Endothelial cell of umbilical vein (primary cell): ENCODE data around the gene MAP4K2. TPM values are rescaled to one million over a fixed set of nuclear protein-coding genes. Genes with fewer than 3 reads are reported as not detected.
A peak's percentile ranks its signal among the peaks of the same experiment; 100 is the strongest.

Source experiments
- BruUV-seq: library from RNA; stranded (reverse); fragments of 400-500 nt; replicated peaks from 2 replicates; lab custom pipeline; 2021; lab: Mats Ljungman, UMichigan
- CTCF ChIA-PET: fragments of 300-600, 350-600 bp; sonication (Branson Sonifier 250); formaldehyde crosslinking; loops from one replicate; lab custom pipeline; 2021; ENCODE audit warnings: antibody characterized with exemption, inconsistent platforms; lab: Charles Lee
- POLR2A ChIA-PET: fragments of 300-600, 350-600 bp; sonication (Branson Sonifier 250); formaldehyde crosslinking; loops from one replicate; lab custom pipeline; 2021; ENCODE audit warnings: antibody characterized with exemption, inconsistent platforms; lab: Charles Lee
- DNase-seq: peaks from one replicate; pipeline ENCODE4 v3.0.0-alpha.2; 2011; ENCODE audit warnings: low read depth, low spot score
- FAIRE-seq: peaks from 2 replicates; lab custom pipeline; 2011; peaks lifted over from hg19 to GRCh38; lab: Jason Lieb, UNC
- H2AFZ ChIP-seq: 2 replicates; pipeline ENCODE4 v1.6.0; 2012; ENCODE audit warnings: low read depth, low read length, control low read depth, inconsistent platforms
- H3K27ac ChIP-seq: 2 replicates; pipeline ENCODE4 v1.5.1; 2011; ENCODE audit warnings: low read depth, mild to moderate bottlenecking, control low read depth, low read length, moderate library complexity; ENCODE audit not compliant: insufficient read depth
- H3K27me3 ChIP-seq, 2 experiments: 2 replicates each; pipeline versions ENCODE4 v1.6.0 to v1.6.1; 2011; ENCODE audit warnings: low read length in 2 of 2, mixed read lengths in 1 of 2; ENCODE audit not compliant: control insufficient read depth in 2 of 2, insufficient read depth in 2 of 2
- H3K36me3 ChIP-seq, 2 experiments: 2 replicates in 1 of 2; 3 replicates in 1 of 2; pipeline ENCODE4 v1.5.1; 2011; ENCODE audit warnings: low read length in 2 of 2, mild to moderate bottlenecking in 1 of 2, moderate library complexity in 1 of 2; ENCODE audit not compliant: control insufficient read depth in 2 of 2, insufficient read depth in 2 of 2; ENCODE audit errors: extremely low read depth in 1 of 2
- H3K4me1 ChIP-seq: 3 replicates; pipeline ENCODE4 v1.5.1; 2011; ENCODE audit warnings: mild to moderate bottlenecking, low read length; ENCODE audit not compliant: control insufficient read depth, insufficient read depth; ENCODE audit errors: extremely low read depth
- H3K4me2 ChIP-seq: 2 replicates; pipeline ENCODE4 v1.6.1; 2011; ENCODE audit warnings: low read length, control low read depth, mixed read lengths; ENCODE audit not compliant: insufficient read depth
- H3K4me3 ChIP-seq, 3 experiments: fragments of 200-600 bp in 1 of 3; sonication (generic), shearing (Covaris generic) in 1 of 3; replicated peaks in 1 of 3; 2 replicates each; pipeline ENCODE4 v1.5.1; 2011 to 2016; ENCODE audit warnings: control low read depth in 3 of 3, low read length in 3 of 3, mild to moderate bottlenecking in 2 of 3, inconsistent platforms in 1 of 3, low read depth in 1 of 3, moderate library complexity in 1 of 3; ENCODE audit not compliant: insufficient read depth in 1 of 3
- H3K79me2 ChIP-seq: 2 replicates; pipeline ENCODE4 v1.6.0; 2012; ENCODE audit warnings: low read length, inconsistent platforms; ENCODE audit not compliant: control insufficient read depth, insufficient read depth
- H3K9ac ChIP-seq: replicated peaks from 2 replicates; pipeline ENCODE3; 2011; ENCODE audit warnings: low read length, control low read depth; ENCODE audit not compliant: insufficient read depth; ENCODE audit errors: extremely low read depth
- H3K9me1 ChIP-seq: replicated peaks from 3 replicates; pipeline ENCODE4 v1.6.0; 2011; ENCODE audit warnings: mild to moderate bottlenecking, low read length; ENCODE audit not compliant: control insufficient read depth, insufficient read depth; ENCODE audit errors: extremely low read depth
- H3K9me3 ChIP-seq: replicated peaks from 2 replicates; pipeline ENCODE4 v1.5.1; 2012; ENCODE audit warnings: low read length, inconsistent platforms; ENCODE audit not compliant: control insufficient read depth, insufficient read depth
- H4K20me1 ChIP-seq: replicated peaks from 2 replicates; pipeline ENCODE3; 2011; ENCODE audit warnings: mild to moderate bottlenecking, low read length; ENCODE audit not compliant: control insufficient read depth, insufficient read depth; ENCODE audit errors: extremely low read depth
- EZH2 ChIP-seq: IDR thresholded peaks from 2 replicates; pipeline ENCODE4 v1.6.1; 2012; ENCODE audit warnings: borderline replicate concordance, low read depth, mild to moderate bottlenecking, moderate library complexity, low read length, inconsistent platforms; ENCODE audit not compliant: severe bottlenecking
- JUN ChIP-seq: IDR thresholded peaks from 2 replicates; pipeline ENCODE4 v1.6.1; 2011; ENCODE audit warnings: borderline replicate concordance, low read depth; ENCODE audit not compliant: insufficient read length, insufficient read depth
- POLR2A ChIP-seq: IDR thresholded peaks from 2 replicates; pipeline ENCODE4 v1.6.1; 2012; ENCODE audit warnings: low read depth, mild to moderate bottlenecking, control low read depth, low read length
- POLR2AphosphoS5 ChIP-seq: IDR thresholded peaks from 2 replicates; pipeline ENCODE4 v1.6.1; 2012; ENCODE audit warnings: low read depth, mild to moderate bottlenecking, control low read depth, low read length, moderate library complexity; ENCODE audit not compliant: insufficient read depth
- dilution Hi-C: fragments of 300-500 bp; cut with MboI; formaldehyde crosslinking; loops from one replicate; pipeline ENCODE4 v1.15.0; 2019; ENCODE audit warnings: low sequenced_read_pairs; ENCODE audit not compliant: extremely low pct_ligation_motif_present
- intact Hi-C: fragments of 100-400 bp; cut with micrococcal nuclease; formaldehyde crosslinking; loops from one replicate; pipeline ENCODE4 v1.10.0; 2022
- polyA plus RNA-seq, 4 experiments: library from polyadenylated mRNA; depleted of rRNA in 3 of 4; stranded (reverse) in 3 of 4; unstranded in 1 of 4; fragments of >200 nt; gene quantifications; 2 replicates each; pipeline versions ENCODE4 v1.2.1 to v1.2.3, GENCODE V29; 2011 to 2012; ENCODE audit warnings: missing spikeins in 1 of 4
- total RNA-seq: library from RNA; stranded (reverse); gene quantifications from 2 replicates; pipeline ENCODE4 v1.2.3, GENCODE V29; 2021

Gene MAP4K2
- total and polyA plus RNA-seq, 2 donors (not counting 3 experiments of a cell fraction or from before 2014, with no cell fraction given) = 43.3 to 44.0 TPM

DNA sequence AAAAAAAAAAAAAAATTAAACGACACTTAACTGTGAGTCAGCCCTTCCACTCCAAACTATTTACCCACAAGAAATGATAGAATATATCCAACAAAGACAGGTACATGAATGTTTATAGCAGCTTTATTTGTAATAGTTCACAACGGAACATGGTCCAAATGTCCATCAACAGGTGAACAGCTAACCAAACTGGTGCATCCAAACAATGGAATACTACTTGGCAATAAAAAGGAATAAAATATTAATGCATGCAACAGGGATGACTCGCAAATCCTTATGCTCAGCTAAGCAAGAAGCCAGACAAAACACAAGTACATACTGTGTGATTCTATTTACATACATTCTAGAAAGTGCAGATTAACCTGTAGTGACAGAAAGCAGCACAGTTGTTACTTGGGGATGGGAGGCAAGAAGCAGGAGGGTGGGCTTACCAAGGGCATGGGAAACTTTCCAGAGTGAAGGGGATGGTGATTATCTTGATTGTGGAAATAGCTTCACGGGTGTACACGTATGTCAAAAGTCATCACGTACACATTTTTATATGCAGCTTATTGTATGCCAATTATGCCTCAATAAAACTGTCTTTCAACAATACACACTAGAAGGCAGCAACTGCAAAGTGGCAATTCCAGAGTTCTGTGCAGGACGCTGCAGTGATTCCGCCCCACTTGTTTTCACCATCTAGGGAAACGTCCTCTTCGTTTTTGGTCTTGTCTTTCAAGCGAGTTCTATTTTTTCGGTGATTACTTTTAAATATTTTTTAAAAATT, 18.0 kb downstream of the MAP4K2 start:
- Histone ChIP-seq H3K4me3 (no peak overlapping the region), H3K9me3 (no peaks in the 10 kb centered on the region), H4K20me1 (no peaks in the 10 kb centered on the region), H2AFZ (no peak overlapping the region), H3K4me2 (no peak overlapping the region), H3K79me2 (no peaks in the 10 kb centered on the region), H3K9me1 (no peaks in the 10 kb centered on the region), H3K36me3 (peaks cover 0 to 8% of the 10 kb centered on the region in 2 experiments), H3K27ac (no peak overlapping the region), H3K27me3 (no peaks in the 10 kb centered on the region), H3K9ac (no peak overlapping the region), H3K4me1 (no peaks in the 10 kb centered on the region)
- DNase-seq (no peak), FAIRE-seq (no peak)
- ChIA-PET CTCF (interaction anchor here (0.7 to 1.8 kb wide), 5 partner anchors 15 to 212 kb away, joined by 3 to 7 read pairs (median 4); partner anchors contain the start of genes BATF2 and CDC42BPG), POLR2A (no interaction called here)
- intact Hi-C loops = no loop called here
- TF ChIP-seq EZH2 (no peak), POLR2A (peak; percentile 27), JUN (no peak)
- dilution Hi-C loops = no loop called here
- no TSS peak for BruUV-seq

DNA sequence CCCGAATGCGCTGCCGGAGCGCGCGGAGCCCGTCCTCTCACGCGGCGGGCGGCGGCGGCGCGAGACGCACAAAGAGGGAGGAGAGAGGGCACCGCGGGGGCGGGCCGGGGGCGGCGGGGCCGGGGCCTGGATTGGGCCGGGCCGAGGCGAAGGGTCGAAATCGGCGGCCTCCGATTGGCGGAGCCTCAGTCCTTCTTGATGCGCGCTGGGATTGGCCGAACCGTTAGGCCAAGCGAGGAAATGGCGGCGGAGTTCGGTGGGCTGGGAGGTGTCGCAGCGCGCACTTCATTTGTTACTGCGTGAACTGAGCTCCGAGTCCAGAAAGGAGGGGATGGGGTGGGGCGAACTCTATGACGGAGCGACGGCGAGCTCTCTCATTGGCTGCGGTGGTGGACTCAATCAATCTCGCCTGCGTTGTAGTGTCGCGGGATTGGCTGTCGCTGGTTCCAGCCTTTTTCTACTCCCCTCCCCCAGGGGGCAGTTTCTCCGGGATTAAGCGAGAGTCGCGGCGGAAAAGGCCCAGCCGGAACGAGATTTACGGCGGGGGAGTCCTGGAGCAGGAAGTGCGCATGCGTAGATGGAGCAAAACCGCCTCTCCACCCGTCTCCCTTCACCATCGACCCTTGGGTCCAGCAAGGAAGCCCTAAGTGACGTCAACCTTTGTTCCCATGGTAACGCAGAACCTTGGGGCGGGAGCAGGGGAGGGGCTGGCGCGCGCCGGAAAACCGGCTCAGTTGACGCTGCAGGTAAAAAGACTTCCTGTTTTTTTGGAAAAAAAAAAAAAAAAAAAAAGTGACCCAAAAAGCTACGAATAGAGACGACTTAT, 24.3 kb downstream of the MAP4K2 start, which contains the start of gene SF1:
Gene SF1, minus strand, starts transcription at position 70 of the 826 bp plus-strand sequence. CDS start 150 bp downstream, outside the sequence.
- TF ChIP-seq POLR2AphosphoS5 = no peak
- TF ChIP-seq JUN = peak; percentile 44
- TF ChIP-seq POLR2A = peak; percentile 72
- ChIA-PET CTCF (interaction anchor here (0.6 to 1.3 kb wide), 14 partner anchors 9 to 338 kb away, joined by 3 to 11 read pairs (median 4); partner anchors contain the start of genes CDC42BPG and ZNHIT2), POLR2A (interaction anchor here (0.6 to 1.0 kb wide), 6 partner anchors 10 to 1510 kb away, joined by 3 to 4 read pairs (median 4); partner anchors contain the start of gene YIF1A)
- BruUV-seq = no TSS peak
- Histone ChIP-seq H3K79me2 (peaks cover 39% of the 10 kb centered on the region), H4K20me1 (peaks cover 18% of the 10 kb centered on the region), H3K36me3 (peaks cover 18 to 20% of the 10 kb centered on the region in 2 experiments), H3K4me3 (peak within 1 kb of the TSS; percentile 69 to 85 (median 75)), H3K9ac (peak within 1 kb of the TSS; percentile 91), H3K27ac (peak within 1 kb of the TSS; percentile 80), H3K4me2 (peak within 1 kb of the TSS; percentile 91), H2AFZ (peak within 1 kb of the TSS; percentile 16), H3K9me1 (no peaks in the 10 kb centered on the region), H3K9me3 (no peaks in the 10 kb centered on the region), H3K27me3 (no peaks in the 10 kb centered on the region), H3K4me1 (peaks cover 22% of the 10 kb centered on the region)
- intact Hi-C loops = loop anchor here (1.0 to 2.0 kb wide), 3 partner anchors 24 to 510 kb away; partner anchors contain the start of genes MAP4K2 and MEN1
- DNase-seq (peak; percentile 100), FAIRE-seq (peak; percentile 98)
- dilution Hi-C loops = no loop called here
